Activated naive CD4-positive, alpha-beta T cell treated with anti-CD3 and anti-CD28 coated beads, Interleukin-2, amount 50 U/mL, for 16 hours (primary cell): ENCODE measurements around the gene PDPK1.
"Not testable (repeated sequence)": the region's sequence is repeated elsewhere in the genome, so short reads cannot be mapped to it uniquely, and the experiment has no call there.

Experiments
- DNase-seq: peaks from one replicate; pipeline ENCODE4 v3.0.0-alpha.2; 2020

PDPK1 gene

DNA sequence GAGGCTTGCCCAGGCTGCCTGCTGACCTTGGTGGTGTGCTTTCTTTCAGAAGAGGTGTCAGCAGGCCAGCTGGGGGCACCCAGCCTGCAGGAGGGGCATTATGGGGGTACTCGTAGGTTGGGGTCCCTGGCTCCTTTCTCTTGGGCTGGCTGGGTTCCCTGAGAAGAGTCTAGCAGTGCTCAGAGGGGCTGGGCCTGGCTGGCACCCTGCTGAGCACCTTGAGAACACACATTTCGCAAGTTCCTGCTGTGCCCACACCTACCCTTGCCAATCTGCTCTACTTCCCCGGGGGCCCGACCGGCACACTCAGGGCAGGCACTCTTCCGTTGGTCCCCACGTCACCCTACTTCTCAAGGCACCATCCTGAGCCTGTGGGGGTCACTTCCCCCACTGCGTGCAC lies 11.7 kb upstream of the PDPK1 start:
- no peak for DNase-seq

GRCh38 chr16:2527071-2527783 lies 10.6 kb upstream of the PDPK1 start:
- DNase-seq: no peak

GRCh38 chr16:2527784-2528100 lies 10.1 kb upstream of the PDPK1 start:
- DNase-seq: no peak

GRCh38 chr16:2528161-2529060 lies 9.4 kb upstream of the PDPK1 start:
- DNase-seq: no peak

- no peak for DNase-seq
Observed at GRCh38 chr16:2529061-2529931, 8.5 kb upstream of the PDPK1 start.

DNA sequence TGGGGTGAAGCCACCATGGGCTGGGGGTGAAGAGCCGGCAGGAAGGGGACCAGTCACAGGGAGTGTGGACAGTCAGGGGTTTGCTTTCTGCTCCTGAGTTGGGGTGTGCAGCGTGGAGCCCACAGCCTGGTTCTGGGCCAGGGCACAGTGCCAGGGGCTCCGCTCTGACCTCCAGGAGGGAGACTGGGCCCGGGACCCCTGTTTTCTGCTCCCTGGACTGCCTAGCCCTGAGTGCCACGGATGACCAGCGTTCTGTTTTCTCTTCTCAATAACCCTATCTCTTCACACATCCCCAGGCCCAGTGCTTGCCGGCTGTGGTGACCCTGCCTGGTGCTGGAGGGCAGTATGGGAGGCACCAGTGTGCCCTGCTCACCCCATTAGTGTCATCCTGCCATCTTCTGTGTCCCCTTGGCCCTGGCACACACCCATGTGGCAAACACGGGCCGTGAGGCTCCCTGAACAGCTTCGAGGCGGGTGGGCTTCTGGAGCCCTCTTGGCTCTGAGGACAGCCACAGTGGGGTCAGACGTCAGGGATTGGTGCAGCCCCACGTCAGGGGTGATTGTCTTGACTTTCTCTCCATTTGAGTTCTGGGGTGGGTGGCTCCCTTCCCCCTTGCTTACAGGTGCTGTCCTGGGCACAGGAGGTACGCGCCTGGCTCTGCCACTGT lies 7.7 kb upstream of the PDPK1 start:
- DNase-seq: no peak

GRCh38 chr16:2530629-2531318 lies 7.0 kb upstream of the PDPK1 start:
- no peak for DNase-seq

DNA sequence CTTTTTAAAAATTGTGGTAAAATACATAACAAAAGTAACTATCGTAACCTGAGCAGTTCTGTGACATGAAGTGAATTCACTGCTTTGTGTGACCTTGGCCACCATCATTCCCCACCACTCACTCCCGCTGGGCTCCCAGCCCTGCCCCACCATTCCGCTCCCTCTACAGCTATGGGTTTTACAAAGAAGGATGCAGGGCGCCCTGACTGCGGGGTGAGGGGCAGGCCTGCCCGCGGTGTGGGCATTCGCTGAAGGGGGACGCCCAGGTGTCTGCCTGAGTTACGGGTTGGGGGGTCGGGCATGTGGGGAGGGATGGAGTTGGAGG lies 6.5 kb upstream of the PDPK1 start, which contains the start of gene CEMP1:
Gene CEMP1 (minus strand): TSS at position 38 of the 325 bp plus-strand sequence. CDS start 335 bp downstream, outside the sequence.
- DNase-seq: no peak

- peak; percentile 99 for DNase-seq
Observed at GRCh38 chr16:2531696-2532493, 5.9 kb upstream of the PDPK1 start.

DNA sequence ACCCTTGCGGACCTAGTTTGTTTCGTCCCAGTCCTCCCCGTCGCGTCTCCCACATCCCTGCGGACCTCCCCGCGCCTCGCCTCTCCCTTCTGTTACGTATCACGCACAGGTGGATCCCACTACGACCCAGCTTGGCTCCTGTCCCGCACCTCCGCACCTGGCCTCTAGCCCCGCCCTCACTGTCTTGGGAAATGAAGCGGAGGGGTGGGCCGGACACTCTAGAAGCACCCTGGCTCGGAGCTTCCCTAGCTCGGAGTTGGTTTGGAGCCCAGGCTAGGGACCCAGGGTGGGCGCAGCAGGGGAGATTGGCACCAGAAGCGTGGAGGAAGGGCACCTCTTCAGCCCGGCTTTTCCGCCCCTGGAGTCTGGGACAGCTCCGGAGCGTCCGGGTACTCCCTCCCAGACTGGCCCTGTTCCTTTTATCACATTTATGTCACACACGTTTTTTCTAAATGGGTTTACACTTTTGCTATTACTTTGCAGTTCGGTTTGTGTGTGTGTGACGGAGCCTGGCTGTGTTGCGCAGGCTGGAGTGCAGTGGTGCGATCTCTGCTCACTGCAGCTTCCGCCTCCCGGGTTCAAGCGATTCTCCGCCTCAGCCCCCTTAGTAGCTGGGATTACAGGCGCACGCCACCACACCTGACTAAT lies 5.2 kb upstream of the PDPK1 start:
- DNase-seq: peak; percentile 65

- not testable (repeated sequence) for DNase-seq
Observed at GRCh38 chr16:2533142-2533755, 4.6 kb upstream of the PDPK1 start.

DNA sequence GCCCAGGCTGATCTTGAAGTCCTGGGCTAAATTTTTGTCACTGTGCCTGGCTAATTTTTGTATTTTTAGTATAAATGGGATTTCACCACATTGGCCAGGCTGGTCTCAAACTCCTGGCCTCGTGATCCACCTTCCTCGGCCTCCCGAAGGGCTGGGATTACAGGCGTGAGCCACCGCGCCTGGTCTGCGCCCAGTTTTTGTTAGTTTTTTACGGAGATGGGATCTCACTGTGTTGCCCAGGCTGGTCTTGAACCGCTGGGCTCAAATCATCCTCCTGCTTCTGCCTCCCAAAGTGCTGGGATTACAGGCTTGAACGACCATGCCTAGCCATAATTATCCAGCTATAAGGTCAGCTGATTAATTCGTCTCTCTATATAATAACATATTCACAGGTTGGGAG lies 3.9 kb upstream of the PDPK1 start:
- no peak for DNase-seq

GRCh38 chr16:2534335-2534734 lies 3.5 kb upstream of the PDPK1 start:
- not testable (repeated sequence) for DNase-seq

DNA sequence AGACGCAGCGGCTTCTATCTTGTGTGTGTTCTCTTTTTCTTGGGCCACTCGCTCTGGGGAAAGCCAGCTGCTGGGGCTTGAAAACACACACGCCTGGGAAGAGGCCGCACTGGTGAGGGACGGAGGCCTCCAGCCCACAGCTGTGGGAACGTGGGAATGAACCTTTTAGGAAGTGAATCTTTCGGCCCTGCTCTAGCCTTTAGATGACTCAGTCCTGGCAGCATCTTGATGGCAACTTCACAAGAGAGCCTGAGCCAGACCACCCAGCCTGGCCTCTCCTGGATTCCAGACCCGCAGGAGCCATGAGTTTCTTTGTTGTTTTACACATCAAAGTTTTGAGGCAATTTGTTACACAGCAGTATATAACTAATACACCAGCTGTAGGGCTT lies 2.2 kb upstream of the PDPK1 start:
- DNase-seq: no peak

- DNase-seq: not testable (repeated sequence)
Observed at GRCh38 chr16:2539192-2539844, 1.5 kb downstream of the PDPK1 start.

DNA sequence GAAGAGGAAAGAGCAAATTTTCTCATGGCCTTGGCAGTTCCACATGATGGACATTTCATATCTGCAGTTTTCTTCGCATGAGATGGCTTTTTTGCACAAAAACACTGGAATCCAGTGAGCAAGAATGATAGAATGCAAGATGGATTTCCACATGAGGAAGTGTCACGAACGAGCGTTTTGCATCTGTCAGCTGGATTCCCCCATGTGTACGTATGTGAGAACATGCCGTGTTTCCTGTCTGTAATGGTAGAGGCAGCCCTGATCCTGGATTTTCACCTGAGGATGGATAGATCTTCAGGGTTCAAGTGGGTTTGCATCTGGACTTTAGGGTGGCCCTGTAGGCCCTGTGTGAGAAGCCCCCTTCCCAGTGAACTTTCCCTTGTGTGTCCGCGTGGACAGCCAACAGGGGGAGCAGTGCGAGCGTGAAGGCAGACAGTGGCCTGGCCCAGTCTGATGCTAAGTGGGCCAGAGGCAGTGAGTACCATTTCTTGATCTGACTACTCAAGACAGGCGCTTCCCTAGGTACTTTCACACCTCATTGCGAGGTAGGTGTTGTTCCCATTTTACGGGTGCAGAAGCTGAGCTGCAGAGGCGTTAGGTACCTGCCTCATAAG lies 2.1 kb downstream of the PDPK1 start:
- DNase-seq: not testable (repeated sequence)

DNA sequence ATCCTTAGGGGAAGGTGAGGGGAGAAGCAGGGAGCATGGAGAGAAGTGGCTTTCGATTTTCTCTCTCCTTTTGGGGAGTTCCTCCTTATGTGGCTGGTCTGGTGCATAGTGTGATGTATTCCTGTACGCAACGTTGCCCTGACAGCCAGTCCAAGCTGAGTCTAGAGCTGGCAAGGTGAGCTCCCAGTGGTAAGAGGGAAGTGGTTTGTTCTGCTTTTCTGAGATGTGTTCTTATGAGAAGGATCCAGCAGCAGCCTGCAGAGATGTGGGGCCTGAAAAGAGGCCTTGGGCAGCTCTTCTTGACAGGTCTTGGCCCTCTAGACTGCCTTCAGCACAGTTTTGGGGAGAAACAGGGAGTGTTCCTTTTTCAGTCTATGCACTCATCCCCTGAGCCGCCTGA lies 3.1 kb downstream of the PDPK1 start:
- DNase-seq: not testable (repeated sequence)

DNA sequence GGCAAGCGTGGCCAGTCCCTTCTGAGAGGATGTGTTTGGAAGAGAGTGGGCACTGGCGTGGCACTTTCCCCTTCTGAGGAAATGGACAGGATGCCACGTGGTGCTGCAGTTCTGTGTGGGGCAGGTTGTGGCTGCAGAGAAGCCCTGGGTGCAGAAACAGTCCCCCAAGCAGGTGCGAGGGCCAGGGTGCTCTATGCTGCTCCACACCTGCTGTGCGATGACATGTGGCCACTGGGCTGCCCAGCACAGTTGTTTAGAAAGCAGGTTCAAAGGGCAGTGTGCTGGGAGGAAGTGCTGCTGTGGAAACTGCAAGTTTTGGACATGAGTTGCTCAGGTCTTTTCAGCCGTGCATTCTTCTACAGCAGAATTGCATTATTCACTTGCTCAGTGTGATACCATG lies 3.6 kb downstream of the PDPK1 start:
- not testable (repeated sequence) for DNase-seq

DNA sequence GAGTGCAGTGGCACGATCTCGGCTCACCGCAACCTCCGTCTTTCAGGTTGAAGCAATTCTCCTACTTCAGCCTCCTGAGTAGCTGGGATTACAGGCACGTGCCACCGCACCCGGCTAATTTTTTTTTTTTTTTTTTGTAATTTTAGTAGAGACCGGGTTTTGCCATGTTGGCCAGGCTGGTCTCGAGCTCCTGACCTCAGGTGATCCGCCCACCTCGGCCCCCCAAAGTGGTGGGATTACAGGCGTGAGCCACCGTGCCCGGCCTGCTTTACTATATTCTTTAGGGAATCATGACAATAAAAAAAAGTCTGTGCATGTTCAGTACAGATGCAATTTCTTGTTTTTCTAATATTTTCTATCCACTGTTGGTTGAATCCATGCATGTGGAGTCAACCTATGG lies 6.0 kb downstream of the PDPK1 start:
- not testable (repeated sequence) for DNase-seq
